Measurements from ENCODE around the gene MMP1.
"Not testable (repeated sequence)": the region's sequence is repeated elsewhere in the genome, so short reads cannot be mapped to it uniquely, and the experiment has no call there.

Gene MMP1

GRCh38 chr11:102760344-102761035 lies 37.5 kb downstream of the MMP1 start:
- peak; percentile 94 for DNase-seq

GRCh38 chr11:102757823-102758549 lies 40.0 kb downstream of the MMP1 start:
- peak; percentile 35 for DNase-seq

GRCh38 chr11:102753267-102753666 lies 44.7 kb downstream of the MMP1 start:
- no peak for DNase-seq

GRCh38 chr11:102751673-102752072 lies 46.3 kb downstream of the MMP1 start:
- DNase-seq, result no peak

- no peak for DNase-seq
Observed at GRCh38 chr11:102749101-102749722, 48.7 kb downstream of the MMP1 start.

GRCh38 chr11:102746746-102747578 lies 51.0 kb downstream of the MMP1 start:
- not testable (repeated sequence) for DNase-seq
